B cell (primary cell): ENCODE data around the gene TRAF4. TPM values are rescaled to one million over a fixed set of nuclear protein-coding genes. Genes with fewer than 3 reads are reported as not detected.
A peak's percentile ranks its signal among the peaks of the same experiment; 100 is the strongest.

Experiments
- ATAC-seq: fragments of 200-7000 bp; cut with Tn5 transposase; one replicate; pipeline ENCODE4 v1.10.0; 2021; ENCODE audit warnings: low read depth, mild to moderate bottlenecking, moderate number of reproducible peaks, moderate library complexity
- CTCF ChIA-PET: fragments of 350-600 bp; sonication (Branson Sonifier 250); formaldehyde crosslinking; loops from one replicate; lab custom pipeline; 2021; ENCODE audit warnings: antibody characterized with exemption, inconsistent platforms; lab: Charles Lee
- POLR2A ChIA-PET: fragments of 350-600 bp; sonication (Branson Sonifier 250); formaldehyde crosslinking; loops from one replicate; lab custom pipeline; 2021; ENCODE audit warnings: antibody characterized with exemption; lab: Charles Lee
- DNase-seq: peaks from one replicate; pipeline ENCODE4 v3.0.0; 2013
- H2AFZ ChIP-seq: 2 replicates; pipeline ENCODE4 v1.6.1; 2012; ENCODE audit warnings: mild to moderate bottlenecking, low read depth, low read length; ENCODE audit not compliant: insufficient read depth, poor library complexity, severe bottlenecking
- H3K27ac ChIP-seq, 2 donors: 1 replicate in 1 of 2; 2 replicates in 1 of 2; pipeline ENCODE4 v1.5.1; 2012 to 2013; ENCODE audit warnings: low read length in 2 of 2, mild to moderate bottlenecking in 2 of 2, moderate library complexity in 1 of 2
- H3K27me3 ChIP-seq, 4 experiments: fragments of 200-600 bp in 1 of 4; sonication (generic) in 1 of 4; replicated peaks in 1 of 4; 1 replicate in 2 of 4; 2 replicates in 2 of 4; pipeline versions ENCODE4 v1.6.1 to v1.7.0; 2013 to 2016; ENCODE audit warnings: low read length in 3 of 4, mild to moderate bottlenecking in 2 of 4, mixed read lengths in 1 of 4, moderate library complexity in 1 of 4; ENCODE audit not compliant: insufficient read depth in 4 of 4, control insufficient read depth in 3 of 4; ENCODE audit errors: control extremely low read depth in 1 of 4
- H3K36me3 ChIP-seq, 2 experiments: replicated peaks in 1 of 2; 1 replicate in 1 of 2; 2 replicates in 1 of 2; pipeline versions ENCODE4 v1.6.1 to v1.7.1; 2013; ENCODE audit warnings: low read length in 1 of 2; ENCODE audit not compliant: insufficient read depth in 2 of 2, control insufficient read depth in 1 of 2; ENCODE audit errors: control extremely low read depth in 1 of 2, extremely low read depth in 1 of 2
- H3K4me1 ChIP-seq, 2 donors: fragments of 200-600 bp in 1 of 2; sonication (generic) in 1 of 2; 1 replicate in 1 of 2; 2 replicates in 1 of 2; pipeline versions ENCODE4 v1.5.1 to v1.6.1; 2013 to 2017; ENCODE audit warnings: low read length in 2 of 2; ENCODE audit not compliant: control insufficient read depth in 2 of 2, insufficient read depth in 2 of 2
- H3K4me2 ChIP-seq: replicated peaks from 2 replicates; pipeline ENCODE3; 2012; ENCODE audit warnings: mild to moderate bottlenecking, low read depth, low read length; ENCODE audit not compliant: poor library complexity, severe bottlenecking
- H3K4me3 ChIP-seq, 5 experiments: fragments of 200-600 bp in 1 of 5; sonication (generic) in 1 of 5; 1 replicate in 3 of 5; 2 replicates in 2 of 5; pipeline versions ENCODE4 v1.5.1 to v1.7.0; 2011 to 2016; ENCODE audit warnings: low read length in 4 of 5, mild to moderate bottlenecking in 4 of 5, low read depth in 2 of 5, control low read depth in 1 of 5, moderate library complexity in 1 of 5; ENCODE audit not compliant: insufficient read depth in 1 of 5; ENCODE audit errors: control extremely low read depth in 1 of 5, extremely low read depth in 1 of 5
- H3K79me2 ChIP-seq: fragments of 200-600 bp; sonication (generic); one replicate; pipeline ENCODE4 v1.6.0; 2016; ENCODE audit warnings: low read length; ENCODE audit not compliant: control insufficient read depth, insufficient read depth
- H3K9ac ChIP-seq: fragments of 200-600 bp; sonication (generic); 2 replicates; pipeline ENCODE4 v1.6.1; 2017; ENCODE audit warnings: mild to moderate bottlenecking, low read length, moderate library complexity
- H3K9me3 ChIP-seq, 3 donors: one replicate each; pipeline versions ENCODE4 v1.6.1 to v1.7.1; 2013; ENCODE audit warnings: low read length in 2 of 3; ENCODE audit not compliant: control insufficient read depth in 2 of 3, insufficient read depth in 1 of 3; ENCODE audit errors: control extremely low read depth in 1 of 3
- H4K20me1 ChIP-seq: 2 replicates; pipeline ENCODE4 v1.6.0; 2012; ENCODE audit warnings: mild to moderate bottlenecking, low read length; ENCODE audit not compliant: insufficient read depth, control insufficient read depth, poor library complexity, severe bottlenecking
- H3K27ac Mint-ChIP-seq: one replicate; pipeline ENCODE4 v1.8.0; 2021; ENCODE audit warnings: mixed read lengths
- H3K27me3 Mint-ChIP-seq: one replicate; pipeline ENCODE4 v1.8.0; 2021; ENCODE audit warnings: mixed read lengths
- H3K4me1 Mint-ChIP-seq: one replicate; pipeline ENCODE4 v1.8.0; 2021; ENCODE audit warnings: mixed read lengths
- H3K4me3 Mint-ChIP-seq: one replicate; pipeline ENCODE4 v1.8.0; 2021; ENCODE audit warnings: mixed read lengths
- H3K9me3 Mint-ChIP-seq: one replicate; pipeline ENCODE4 v1.8.0; 2022; ENCODE audit warnings: mixed read lengths; ENCODE audit not compliant: insufficient read depth
- CTCF ChIP-seq: fragments of 200-600 bp; IDR thresholded peaks from one replicate; pipeline ENCODE4 v1.8.0; 2022; ENCODE audit warnings: antibody characterized with exemption, mild to moderate bottlenecking
- EZH2 ChIP-seq: IDR thresholded peaks from 2 replicates; pipeline ENCODE4 v1.6.1; 2012; ENCODE audit warnings: borderline replicate concordance, low read depth, mild to moderate bottlenecking, moderate library complexity, low read length; ENCODE audit not compliant: insufficient read depth, poor library complexity, severe bottlenecking
- WGBS: methylation state at CpG from one replicate; pipeline ENCODE4 v1.1.5; 2013; ENCODE audit warnings: missing lambda C conversion rate; ENCODE audit not compliant: insufficient coverage; 5-methylcytosine and 5-hydroxymethylcytosine counted together
- intact Hi-C: fragments of 100-400 bp; cut with micrococcal nuclease; formaldehyde crosslinking; loops from one replicate; pipeline ENCODE4 v1.10.0; 2022
- polyA plus RNA-seq: library from polyadenylated mRNA; depleted of rRNA; stranded (reverse); fragments of >200 nt; gene quantifications from 2 replicates; pipeline ENCODE4 v1.2.3, GENCODE V29; 2012
- total RNA-seq, 2 donors: library from RNA; stranded (reverse); fragments of 120-200 nt in 1 of 2; gene quantifications; 1 replicate in 1 of 2; 2 replicates in 1 of 2; pipeline versions ENCODE4 v1.2.3 to v1.2.4, GENCODE V29; 2013 to 2022

The TRAF4 gene
- total and polyA plus RNA-seq, 2 donors (not counting 1 experiment from before 2014, with no cell fraction given): 226 to 683 TPM

- Histone ChIP-seq H3K79me2 (peaks cover 4% of the 10 kb centered on the region), H3K9ac (no peak overlapping the region), H3K27ac (no peak overlapping the region), H3K9me3 (no peaks in the 10 kb centered on the region), H3K4me2 (no peak overlapping the region), H3K27me3 (peaks cover 0 to 8% (median 2%) of the 10 kb centered on the region in 4 experiments), H3K4me1 (peaks cover 31 to 48% of the 10 kb centered on the region in 2 donors), H4K20me1 (peaks cover 2% of the 10 kb centered on the region), H3K36me3 (no peaks in the 10 kb centered on the region), H3K4me3 (no peak overlapping the region), H2AFZ (no peak overlapping the region)
- intact Hi-C loops: loop anchor here (5.0 to 10.0 kb wide), 4 partner anchors 37 to 577 kb away; partner anchors contain the start of genes ALDOC, NUFIP2 and PIGS
- POLR2A ChIA-PET: no interaction called here
- no peak for TF ChIP-seq CTCF
- TF ChIP-seq EZH2: no peak
- Mint-ChIP-seq H3K27ac (no peak overlapping the region), H3K4me3 (peak overlapping the region; percentile 50), H3K9me3 (no peaks in the 10 kb centered on the region), H3K4me1 (peaks cover 41% of the 10 kb centered on the region), H3K27me3 (no peaks in the 10 kb centered on the region)
- no peak for DNase-seq
- no peak for ATAC-seq
- no CpG with 5 or more reads among the region's 2 CpGs for WGBS
- CTCF ChIA-PET: interaction anchor here (1.0 to 1.9 kb wide), 2 partner anchors 11 to 203 kb away, joined by 4 to 6 read pairs; partner anchors contain the start of gene TLCD1
Observed at GRCh38 chr17:28715217-28715616, 28.6 kb upstream of the TRAF4 start.
